K562 (cell line): Measurements from ENCODE around the gene SLC7A6. TPM values are rescaled to one million over a fixed set of nuclear protein-coding genes. Genes with fewer than 3 reads are reported as not detected.

Experiments
- ATAC-seq: fragments of 200-7000 bp; cut with Tn5 transposase; 3 replicates; pipeline ENCODE4 v1.9.1; 2020; ENCODE audit warnings: moderate library complexity
- BruUV-seq: library from RNA; stranded (reverse); fragments of 400-500 nt; replicated peaks from 2 replicates; lab custom pipeline; 2021; lab: Mats Ljungman, UMichigan
- CTCF ChIA-PET: fragments of 300-600 bp; formaldehyde crosslinking; extraction: SDS; loops from one replicate; lab custom pipeline; 2021; ENCODE audit warnings: low intra/inter-chr PET ratio; lab: Yijun Ruan, JAX
- POLR2A ChIA-PET: fragments of 300-600, 350-650 bp; sonication (Branson Sonifier 250); formaldehyde crosslinking; extraction: SDS; loops from one replicate; lab custom pipeline; 2021; ENCODE audit warnings: antibody characterized with exemption, inconsistent platforms; lab: Yijun Ruan, JAX
- DNase-seq, 4 experiments: peaks; one replicate each; pipeline versions ENCODE4 v3.0.0 to v3.0.0-alpha.2; 2011 to 2018; ENCODE audit warnings: low spot score in 3 of 4, mixed read lengths in 3 of 4; ENCODE audit errors: extremely low read depth in 1 of 4
- FAIRE-seq: peaks from 2 replicates; lab custom pipeline; 2011; peaks lifted over from hg19 to GRCh38; lab: Jason Lieb, UNC
- H2AFZ ChIP-seq: 2 replicates; pipeline ENCODE4 v1.6.0; 2011; ENCODE audit warnings: low read depth, low read length, control low read depth, inconsistent platforms
- H3K27ac ChIP-seq: fragments of 200-600 bp; 3 replicates; pipeline ENCODE4 v1.8.0; 2011; ENCODE audit warnings: low read depth, mild to moderate bottlenecking, control low read depth, inconsistent platforms, low read length, moderate library complexity, mixed read lengths; ENCODE audit errors: extremely low read depth
- H3K27me3 ChIP-seq, 2 experiments: fragments of 300-600 bp in 1 of 2; 2 replicates in 1 of 2; 3 replicates in 1 of 2; pipeline versions ENCODE4 v1.6.0 to v1.8.0; 2011; ENCODE audit warnings: inconsistent platforms in 2 of 2, low read length in 2 of 2, mild to moderate bottlenecking in 1 of 2, mixed read lengths in 1 of 2, moderate library complexity in 1 of 2; ENCODE audit not compliant: control insufficient read depth in 2 of 2, insufficient read depth in 2 of 2
- H3K36me3 ChIP-seq: fragments of 300-600 bp; 3 replicates; pipeline ENCODE4 v1.8.0; 2011; ENCODE audit warnings: mild to moderate bottlenecking, low read length, inconsistent platforms; ENCODE audit not compliant: control insufficient read depth, insufficient read depth
- H3K4me1 ChIP-seq, 2 experiments: fragments of 200-600 bp in 1 of 2; replicated peaks in 1 of 2; 2 replicates in 1 of 2; 3 replicates in 1 of 2; pipeline versions ENCODE4 v1.5.1 to v1.8.0; 2011; ENCODE audit warnings: inconsistent platforms in 2 of 2, low read length in 2 of 2, mild to moderate bottlenecking in 1 of 2, mixed read lengths in 1 of 2, moderate library complexity in 1 of 2; ENCODE audit not compliant: control insufficient read depth in 2 of 2, insufficient read depth in 2 of 2
- H3K4me2 ChIP-seq: 2 replicates; pipeline ENCODE4 v1.6.1; 2011; ENCODE audit warnings: low read length, control low read depth, inconsistent platforms, mixed read lengths; ENCODE audit not compliant: insufficient read depth
- H3K4me3 ChIP-seq: fragments of 200-600 bp; sonication (generic), shearing (Covaris generic); 2 replicates; pipeline ENCODE4 v1.5.1; 2016; ENCODE audit warnings: control low read depth, inconsistent platforms
- H3K79me2 ChIP-seq: fragments of 200-600 bp; 3 replicates; pipeline ENCODE4 v1.8.0; 2011; ENCODE audit warnings: low read length, inconsistent platforms; ENCODE audit not compliant: control insufficient read depth, insufficient read depth
- H3K9ac ChIP-seq, 2 experiments: 2 replicates each; pipeline versions ENCODE4 v1.6.0 to v1.6.1; 2011; ENCODE audit warnings: low read depth in 2 of 2, low read length in 2 of 2, control low read depth in 1 of 2, inconsistent platforms in 1 of 2, mild to moderate bottlenecking in 1 of 2, mixed read lengths in 1 of 2; ENCODE audit not compliant: insufficient read depth in 1 of 2
- H3K9me1 ChIP-seq: one replicate; pipeline ENCODE4 v1.6.0; 2011; ENCODE audit warnings: inconsistent platforms, mild to moderate bottlenecking, low read length, moderate library complexity; ENCODE audit not compliant: control insufficient read depth, insufficient read depth
- H3K9me3 ChIP-seq: replicated peaks from 2 replicates; pipeline ENCODE4 v1.5.1; 2011; ENCODE audit warnings: low read depth, low read length, inconsistent platforms; ENCODE audit not compliant: control insufficient read depth, insufficient read depth
- H4K20me1 ChIP-seq: replicated peaks from 2 replicates; pipeline ENCODE4 v1.6.1; 2011; ENCODE audit warnings: low read length, inconsistent platforms, mixed read lengths; ENCODE audit not compliant: control insufficient read depth, insufficient read depth
- DEAF1 ChIP-seq: fragments of 450-650 bp; formaldehyde crosslinking; IDR thresholded peaks from 2 replicates; pipeline ENCODE4 v1.4.0; 2020; ENCODE audit warnings: mild to moderate bottlenecking, moderate library complexity
- MIER1 ChIP-seq: fragments of 450-650 bp; IDR thresholded peaks from 2 replicates; pipeline ENCODE4 v1.6.1; 2016; ENCODE audit warnings: antibody characterized with exemption, mild to moderate bottlenecking, low read depth
- SNRNP70 ChIP-seq: fragments of 200-400 bp; formaldehyde crosslinking; optimal IDR thresholded peaks from 2 replicates; pipeline ENCODE3; 2017; ENCODE audit warnings: low read depth, low read length
- THRB ChIP-seq: fragments of 450-650 bp; formaldehyde crosslinking; conservative IDR thresholded peaks from 2 replicates; pipeline ENCODE4 v1.4.0; 2022; ENCODE audit warnings: mild to moderate bottlenecking, missing genetic modification characterization
- ZNF655 ChIP-seq: fragments of 250-450 bp; sonication (Bioruptor Pico); IDR thresholded peaks from 2 replicates; pipeline ENCODE4 v1.5.0; 2021
- WGBS: fragments of 100-300 bp; shearing (Covaris generic); methylation state at CpG from one replicate; pipeline ENCODE4 v1.1.6; 2016; ENCODE audit warnings: low coverage, mixed read lengths; ENCODE audit not compliant: insufficient coverage; ENCODE audit errors: missing lambda C conversion rate; 5-methylcytosine and 5-hydroxymethylcytosine counted together
- in situ Hi-C: fragments of 300-500 bp; cut with MboI; formaldehyde crosslinking; loops from 4 replicates; pipeline ENCODE4 v1.15.0; 2018; ENCODE audit warnings: inconsistent platforms, mixed read lengths
- intact Hi-C: fragments of 100-400 bp; cut with micrococcal nuclease; formaldehyde crosslinking; loops from 2 replicates; pipeline ENCODE4 v1.14.2; 2022
- polyA plus RNA-seq, 8 experiments: library from polyadenylated mRNA; depleted of rRNA in 4 of 8; stranded (reverse) in 5 of 8; unstranded in 3 of 8; fragments of >200 nt; fragmentation: Nextera tagmentation in 2 of 8; fragmentation: Illumina TruSeq in 1 of 8; extraction: Ambion mirVana in 2 of 8; extraction: Trizol in 1 of 8; gene quantifications; 2 replicates each; pipeline versions ENCODE4 v1.2.1 to v1.2.3, GENCODE V29; 2011 to 2014; ENCODE audit warnings: inconsistent platforms in 1 of 8, missing spikeins in 1 of 8
- total RNA-seq, 7 experiments: library from RNA; depleted of rRNA in 6 of 7; stranded (reverse); fragments of >200 nt in 6 of 7; fragmentation: Illumina TruSeq in 2 of 7; extraction: Trizol in 2 of 7; gene quantifications; 2 replicates each; pipeline versions ENCODE4 v1.2.1 to v1.2.3, GENCODE V29; 2011 to 2021; ENCODE audit warnings: low replicate concordance in 1 of 7

Gene SLC7A6
- total and polyA plus RNA-seq, 9 of the 15 experiments (the other 6 are each of a cell fraction or from before 2014, with no cell fraction given) = 12.6 to 60.1 (median 29.8) TPM

DNA sequence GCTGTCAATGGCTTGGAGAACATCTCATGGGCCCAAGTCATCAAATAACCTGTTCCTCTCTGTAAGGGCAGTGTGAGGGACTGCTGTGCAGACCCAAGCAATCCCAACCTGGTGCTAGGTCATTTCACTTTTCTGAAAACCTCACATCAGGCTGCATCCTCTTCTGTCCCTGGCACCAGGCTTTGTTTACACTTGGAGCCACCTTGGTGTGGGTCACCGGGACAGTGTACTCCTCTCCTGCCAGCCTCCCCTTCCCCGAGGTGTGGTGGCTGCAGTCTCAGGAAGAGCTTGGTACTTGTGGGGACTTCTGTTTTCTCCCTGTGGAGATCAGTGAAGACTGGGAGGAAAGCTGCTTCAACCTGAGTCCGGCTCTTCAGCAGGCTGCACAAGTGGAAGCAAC is 34.0 kb downstream of the SLC7A6 start:
- Histone ChIP-seq H2AFZ (no peak overlapping the region), H3K4me1 (no peaks in the 10 kb centered on the region), H3K9me1 (no peaks in the 10 kb centered on the region), H3K27me3 (no peaks in the 10 kb centered on the region), H3K27ac (no peak overlapping the region), H4K20me1 (no peaks in the 10 kb centered on the region), H3K9me3 (no peaks in the 10 kb centered on the region), H3K79me2 (no peaks in the 10 kb centered on the region), H3K36me3 (peaks cover 97% of the 10 kb centered on the region), H3K9ac (no peak overlapping the region), H3K4me3 (no peak overlapping the region), H3K4me2 (no peak overlapping the region)
- ATAC-seq (no peak), DNase-seq (no peak), FAIRE-seq (no peak)
- CTCF ChIA-PET = no interaction called here
- WGBS = 97% methylated on average over 3 of the region's 3 CpGs
- in situ Hi-C loops = no loop called here
- POLR2A ChIA-PET = interaction anchor here (0.6 to 3.9 kb wide), 4 partner anchors 9 to 13 kb away, joined by 3 to 27 read pairs (median 10); partner anchors contain the start of genes PRMT7 and SLC7A6OS
- TF ChIP-seq SNRNP70 (no peak), THRB (CRISPR knock-in tag) (no peak), ZNF655 (no peak), MIER1 (no peak), DEAF1 (CRISPR knock-in tag) (no peak)
- intact Hi-C loops = no loop called here
- no TSS peak for BruUV-seq
